ENCODE results near the gene FAM117B.

DNA sequence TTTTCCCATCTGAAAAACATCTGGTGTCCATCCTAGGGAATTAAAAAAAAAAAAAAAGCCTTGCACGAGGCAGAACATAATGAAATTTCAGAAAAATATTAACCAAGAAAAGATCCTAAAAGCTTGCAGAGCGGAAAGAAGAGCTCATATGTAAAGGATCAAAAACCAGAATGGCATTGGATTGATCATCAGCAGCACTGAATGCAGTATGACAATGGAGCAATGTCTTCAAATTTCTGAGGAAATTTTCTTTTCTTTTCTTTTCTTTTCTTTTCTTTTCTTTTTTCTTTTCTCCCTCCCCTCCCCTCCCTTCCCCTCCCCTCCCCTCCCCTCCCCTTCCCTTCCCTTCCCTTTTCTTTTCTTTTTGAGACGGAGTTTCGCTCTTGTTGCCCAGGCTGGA is 21.3 kb upstream of the FAM117B start:
- TF ChIP-seq, protein P1, sequence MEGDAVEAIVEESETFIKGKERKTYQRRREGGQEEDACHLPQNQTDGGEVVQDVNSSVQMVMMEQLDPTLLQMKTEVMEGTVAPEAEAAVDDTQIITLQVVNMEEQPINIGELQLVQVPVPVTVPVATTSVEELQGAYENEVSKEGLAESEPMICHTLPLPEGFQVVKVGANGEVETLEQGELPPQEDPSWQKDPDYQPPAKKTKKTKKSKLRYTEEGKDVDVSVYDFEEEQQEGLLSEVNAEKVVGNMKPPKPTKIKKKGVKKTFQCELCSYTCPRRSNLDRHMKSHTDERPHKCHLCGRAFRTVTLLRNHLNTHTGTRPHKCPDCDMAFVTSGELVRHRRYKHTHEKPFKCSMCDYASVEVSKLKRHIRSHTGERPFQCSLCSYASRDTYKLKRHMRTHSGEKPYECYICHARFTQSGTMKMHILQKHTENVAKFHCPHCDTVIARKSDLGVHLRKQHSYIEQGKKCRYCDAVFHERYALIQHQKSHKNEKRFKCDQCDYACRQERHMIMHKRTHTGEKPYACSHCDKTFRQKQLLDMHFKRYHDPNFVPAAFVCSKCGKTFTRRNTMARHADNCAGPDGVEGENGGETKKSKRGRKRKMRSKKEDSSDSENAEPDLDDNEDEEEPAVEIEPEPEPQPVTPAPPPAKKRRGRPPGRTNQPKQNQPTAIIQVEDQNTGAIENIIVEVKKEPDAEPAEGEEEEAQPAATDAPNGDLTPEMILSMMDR (conservative IDR thresholded peaks at IDR 0.05; ENCODE audit: low read depth, low read length), result no peak
- no peak for TF ChIP-seq EZH2 (IDR thresholded peaks at IDR 0.05; ENCODE audit: borderline replicate concordance, low read depth, low read length, poor library complexity, severe bottlenecking)

All from A673 (cell line).